ENCODE data around the gene PCP4L1.

The PCP4L1 gene

DNA sequence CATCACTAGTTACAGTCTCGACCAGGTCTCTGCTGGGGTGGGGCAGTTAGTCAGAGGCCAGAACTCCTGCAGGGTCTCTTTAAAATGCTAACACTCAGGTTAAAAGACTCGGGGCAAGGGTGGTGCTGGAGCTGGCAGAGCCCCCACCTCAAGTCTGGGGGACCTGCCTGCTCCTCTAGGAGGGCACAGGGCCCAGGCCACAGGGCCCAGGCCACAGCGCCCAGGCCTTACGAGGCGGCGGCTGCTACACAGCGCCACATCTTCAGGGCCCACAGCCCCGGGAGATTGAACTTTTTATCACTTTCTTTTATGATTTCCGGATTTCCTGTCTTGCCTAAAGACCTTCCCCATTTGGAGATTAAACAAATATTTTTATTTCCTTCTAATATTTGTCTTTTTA is 40.8 kb downstream of the PCP4L1 start:
- TF ChIP-seq, protein P1, sequence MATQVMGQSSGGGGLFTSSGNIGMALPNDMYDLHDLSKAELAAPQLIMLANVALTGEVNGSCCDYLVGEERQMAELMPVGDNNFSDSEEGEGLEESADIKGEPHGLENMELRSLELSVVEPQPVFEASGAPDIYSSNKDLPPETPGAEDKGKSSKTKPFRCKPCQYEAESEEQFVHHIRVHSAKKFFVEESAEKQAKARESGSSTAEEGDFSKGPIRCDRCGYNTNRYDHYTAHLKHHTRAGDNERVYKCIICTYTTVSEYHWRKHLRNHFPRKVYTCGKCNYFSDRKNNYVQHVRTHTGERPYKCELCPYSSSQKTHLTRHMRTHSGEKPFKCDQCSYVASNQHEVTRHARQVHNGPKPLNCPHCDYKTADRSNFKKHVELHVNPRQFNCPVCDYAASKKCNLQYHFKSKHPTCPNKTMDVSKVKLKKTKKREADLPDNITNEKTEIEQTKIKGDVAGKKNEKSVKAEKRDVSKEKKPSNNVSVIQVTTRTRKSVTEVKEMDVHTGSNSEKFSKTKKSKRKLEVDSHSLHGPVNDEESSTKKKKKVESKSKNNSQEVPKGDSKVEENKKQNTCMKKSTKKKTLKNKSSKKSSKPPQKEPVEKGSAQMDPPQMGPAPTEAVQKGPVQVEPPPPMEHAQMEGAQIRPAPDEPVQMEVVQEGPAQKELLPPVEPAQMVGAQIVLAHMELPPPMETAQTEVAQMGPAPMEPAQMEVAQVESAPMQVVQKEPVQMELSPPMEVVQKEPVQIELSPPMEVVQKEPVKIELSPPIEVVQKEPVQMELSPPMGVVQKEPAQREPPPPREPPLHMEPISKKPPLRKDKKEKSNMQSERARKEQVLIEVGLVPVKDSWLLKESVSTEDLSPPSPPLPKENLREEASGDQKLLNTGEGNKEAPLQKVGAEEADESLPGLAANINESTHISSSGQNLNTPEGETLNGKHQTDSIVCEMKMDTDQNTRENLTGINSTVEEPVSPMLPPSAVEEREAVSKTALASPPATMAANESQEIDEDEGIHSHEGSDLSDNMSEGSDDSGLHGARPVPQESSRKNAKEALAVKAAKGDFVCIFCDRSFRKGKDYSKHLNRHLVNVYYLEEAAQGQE (IDR thresholded peaks at IDR 0.05; ENCODE audit: insufficient replicate concordance, low read depth): no peak
- TF ChIP-seq, protein P2, sequence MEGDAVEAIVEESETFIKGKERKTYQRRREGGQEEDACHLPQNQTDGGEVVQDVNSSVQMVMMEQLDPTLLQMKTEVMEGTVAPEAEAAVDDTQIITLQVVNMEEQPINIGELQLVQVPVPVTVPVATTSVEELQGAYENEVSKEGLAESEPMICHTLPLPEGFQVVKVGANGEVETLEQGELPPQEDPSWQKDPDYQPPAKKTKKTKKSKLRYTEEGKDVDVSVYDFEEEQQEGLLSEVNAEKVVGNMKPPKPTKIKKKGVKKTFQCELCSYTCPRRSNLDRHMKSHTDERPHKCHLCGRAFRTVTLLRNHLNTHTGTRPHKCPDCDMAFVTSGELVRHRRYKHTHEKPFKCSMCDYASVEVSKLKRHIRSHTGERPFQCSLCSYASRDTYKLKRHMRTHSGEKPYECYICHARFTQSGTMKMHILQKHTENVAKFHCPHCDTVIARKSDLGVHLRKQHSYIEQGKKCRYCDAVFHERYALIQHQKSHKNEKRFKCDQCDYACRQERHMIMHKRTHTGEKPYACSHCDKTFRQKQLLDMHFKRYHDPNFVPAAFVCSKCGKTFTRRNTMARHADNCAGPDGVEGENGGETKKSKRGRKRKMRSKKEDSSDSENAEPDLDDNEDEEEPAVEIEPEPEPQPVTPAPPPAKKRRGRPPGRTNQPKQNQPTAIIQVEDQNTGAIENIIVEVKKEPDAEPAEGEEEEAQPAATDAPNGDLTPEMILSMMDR (IDR thresholded peaks at IDR 0.05; ENCODE audit: insufficient read depth, low read length): no peak
- TF ChIP-seq POLR2AphosphoS5 (IDR thresholded peaks at IDR 0.05; ENCODE audit: low read depth) (no peak), SPI1 (IDR thresholded peaks at IDR 0.05; ENCODE audit: borderline replicate concordance, low read depth) (no peak), GABPA (IDR thresholded peaks at IDR 0.05; ENCODE audit: low read depth) (no peak)
- Histone ChIP-seq H3K4me3 (replicated peaks; ENCODE audit: insufficient read depth, low read length) (no peak overlapping the region), H3K27me3 (ENCODE audit: insufficient read depth, poor library complexity, severe bottlenecking) (no peaks in the 10 kb centered on the region), H3K27ac (replicated peaks) (no peak overlapping the region)
- no peak for DNase-seq (ENCODE audit: low read depth in 1 of 2, low spot score in 1 of 2)

DNA sequence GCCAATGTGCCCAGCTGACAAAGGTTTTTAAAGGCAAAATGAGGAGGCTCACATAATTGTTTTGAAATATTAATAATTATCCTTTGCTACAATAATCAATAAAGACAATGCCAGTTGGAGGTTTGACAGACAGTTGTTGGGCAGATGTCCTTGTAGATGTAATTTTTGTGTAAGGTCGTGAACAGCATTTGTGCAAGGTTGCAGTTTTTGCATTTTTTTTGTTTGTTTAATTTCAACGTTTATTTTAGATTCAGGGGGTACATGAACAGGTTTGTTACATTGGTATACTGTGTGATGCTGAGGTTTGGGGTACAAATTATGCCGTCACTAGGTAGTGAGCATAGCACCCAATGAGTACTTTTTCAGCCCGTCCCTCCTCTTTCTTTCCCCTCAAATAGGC is 41.9 kb downstream of the PCP4L1 start:
- Histone ChIP-seq H3K27ac (replicated peaks) (no peak overlapping the region), H3K4me3 (replicated peaks; ENCODE audit: insufficient read depth, low read length) (no peak overlapping the region), H3K27me3 (ENCODE audit: insufficient read depth, poor library complexity, severe bottlenecking) (no peaks in the 10 kb centered on the region)
- TF ChIP-seq, protein P1 (IDR thresholded peaks at IDR 0.05; ENCODE audit: insufficient replicate concordance, low read depth): no peak
- TF ChIP-seq, protein P2 (IDR thresholded peaks at IDR 0.05; ENCODE audit: insufficient read depth, low read length): no peak
- TF ChIP-seq SPI1 (IDR thresholded peaks at IDR 0.05; ENCODE audit: borderline replicate concordance, low read depth): no peak
- no peak for TF ChIP-seq GABPA (IDR thresholded peaks at IDR 0.05; ENCODE audit: low read depth)
- TF ChIP-seq POLR2AphosphoS5 (IDR thresholded peaks at IDR 0.05; ENCODE audit: low read depth): no peak
- DNase-seq (ENCODE audit: low read depth in 1 of 2, low spot score in 1 of 2): no peak

DNA sequence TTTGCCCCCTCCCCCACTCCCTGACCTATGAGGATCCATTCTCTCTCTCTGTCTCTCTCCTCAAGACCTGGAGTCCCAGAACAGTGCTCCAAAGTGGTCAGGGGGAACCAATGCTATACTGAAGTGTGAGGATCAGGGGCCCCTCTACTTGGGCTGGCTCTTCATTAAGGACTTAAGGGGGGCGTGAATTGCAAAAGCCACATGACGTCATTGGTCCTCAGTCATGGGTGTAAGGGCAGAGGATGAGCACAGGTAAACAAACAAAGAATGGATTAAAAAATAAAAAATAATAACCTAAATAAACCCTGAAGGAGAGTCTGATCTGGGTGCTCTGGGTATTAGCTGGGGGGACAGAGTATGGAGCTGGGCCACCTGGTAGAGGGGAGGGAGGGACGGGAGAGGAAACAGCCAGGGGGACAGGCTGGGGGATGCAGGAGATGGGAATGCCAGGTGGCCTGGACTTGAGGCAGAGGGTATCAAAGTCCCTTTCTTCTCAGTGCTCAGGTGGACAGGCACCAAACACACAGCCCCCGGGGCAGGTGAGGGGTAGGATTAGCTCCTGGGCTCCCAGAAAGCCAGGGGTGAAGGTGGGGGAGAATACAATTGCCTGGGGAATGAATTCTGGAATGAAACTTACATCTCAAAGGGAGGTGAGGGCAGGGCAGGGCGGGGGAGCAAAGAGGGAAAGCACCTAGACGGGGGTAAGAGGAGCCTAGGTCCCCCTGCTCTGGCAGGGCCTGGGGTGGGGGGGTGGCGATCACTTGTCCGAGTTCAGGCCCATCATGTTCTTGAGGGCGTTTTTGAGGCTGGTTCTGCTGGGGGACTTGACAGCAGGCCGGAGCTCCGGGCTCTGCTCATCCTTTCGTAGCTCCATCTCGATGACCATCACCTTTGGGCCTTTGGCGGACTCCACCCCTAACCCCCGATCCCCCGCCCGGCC is 46.7 kb downstream of the PCP4L1 start:
- peak overlapping the region; percentile 69 for H3K4me3 ChIP-seq (replicated peaks; ENCODE audit: insufficient read depth, low read length)
- TF ChIP-seq, protein P2 (IDR thresholded peaks at IDR 0.05; ENCODE audit: insufficient read depth, low read length): no peak
- TF ChIP-seq POLR2AphosphoS5 (IDR thresholded peaks at IDR 0.05; ENCODE audit: low read depth) (no peak), GABPA (IDR thresholded peaks at IDR 0.05; ENCODE audit: low read depth) (no peak), SPI1 (IDR thresholded peaks at IDR 0.05; ENCODE audit: borderline replicate concordance, low read depth) (no peak)
- TF ChIP-seq, protein P1 (IDR thresholded peaks at IDR 0.05; ENCODE audit: insufficient replicate concordance, low read depth): no peak
- H3K27ac ChIP-seq (replicated peaks): peak overlapping the region; percentile 95
- H3K27me3 ChIP-seq (ENCODE audit: insufficient read depth, poor library complexity, severe bottlenecking): no peaks in the 10 kb centered on the region
- no peak for DNase-seq (ENCODE audit: low read depth in 1 of 2, low spot score in 1 of 2)

Measured in HL-60 (cell line).